HepG2 (cell line): ENCODE data around the gene PTGIS. TPM values are rescaled to one million over a fixed set of nuclear protein-coding genes. Genes with fewer than 3 reads are reported as not detected.

ENCODE experiments used
- FOXP4 ChIP-seq: sonication (generic); formaldehyde crosslinking; IDR thresholded peaks from 2 replicates; pipeline ENCODE4 v1.4.0; 2020; ENCODE audit warnings: missing genetic modification reagents
- HCFC1 ChIP-seq: fragments of 150-350 bp; IDR thresholded peaks from 2 replicates; pipeline ENCODE4 v1.6.1; 2014; ENCODE audit warnings: low read depth, low read length
- HNRNPLL ChIP-seq: fragments of 200-400 bp; formaldehyde crosslinking; IDR thresholded peaks from 2 replicates; pipeline ENCODE4 v1.6.1; 2017; ENCODE audit warnings: mild to moderate bottlenecking, low read depth, low read length; ENCODE audit not compliant: poor library complexity, severe bottlenecking
- HNRNPUL1 ChIP-seq: fragments of 200-400 bp; formaldehyde crosslinking; IDR thresholded peaks from 2 replicates; pipeline ENCODE4 v1.6.1; 2017; ENCODE audit warnings: low read depth, mild to moderate bottlenecking, low read length, moderate library complexity
- PHF8 ChIP-seq: sonication (generic); formaldehyde crosslinking; IDR thresholded peaks from 2 replicates; pipeline ENCODE4 v1.5.0; 2020; ENCODE audit warnings: missing genetic modification reagents
- PRMT3 ChIP-seq: sonication (generic); formaldehyde crosslinking; IDR thresholded peaks from 2 replicates; pipeline ENCODE4 v1.8.1; 2022; ENCODE audit warnings: low read depth, mild to moderate bottlenecking, moderate library complexity, missing genetic modification reagents, borderline replicate concordance
- RXRB ChIP-seq: IDR thresholded peaks from 2 replicates; pipeline ENCODE4 v1.6.1; 2016; ENCODE audit warnings: borderline replicate concordance, missing genetic modification reagents, missing compliant biosample characterization
- SALL1 ChIP-seq: sonication (generic); formaldehyde crosslinking; IDR thresholded peaks from 2 replicates; pipeline ENCODE4 v1.8.0; 2022; ENCODE audit warnings: mild to moderate bottlenecking, missing genetic modification reagents
- SCMH1 ChIP-seq: sonication (generic); formaldehyde crosslinking; IDR thresholded peaks from 2 replicates; pipeline ENCODE4 v1.9.0; 2021; ENCODE audit warnings: missing genetic modification reagents, mild to moderate bottlenecking, borderline replicate concordance
- ZBTB38 ChIP-seq: sonication (generic); formaldehyde crosslinking; IDR thresholded peaks from 2 replicates; pipeline ENCODE4 v1.5.1; 2020; ENCODE audit warnings: mild to moderate bottlenecking, missing genetic modification reagents
- ZHX2 ChIP-seq, 2 experiments: sonication (generic) in 1 of 2; formaldehyde crosslinking in 1 of 2; IDR thresholded peaks; 2 replicates each; pipeline versions ENCODE4 v1.6.1 to v1.9.0; 2014 to 2022; ENCODE audit warnings: antibody characterized with exemption in 1 of 2, borderline replicate concordance in 1 of 2, inconsistent platforms in 1 of 2, low read depth in 1 of 2, missing genetic modification reagents in 1 of 2
- ZNF317 ChIP-seq: sonication (generic); formaldehyde crosslinking; IDR thresholded peaks from 2 replicates; pipeline ENCODE4 v1.5.0; 2020; ENCODE audit warnings: mild to moderate bottlenecking, missing genetic modification reagents
- ZNF34 ChIP-seq: sonication (generic); formaldehyde crosslinking; IDR thresholded peaks from 2 replicates; pipeline ENCODE4 v1.4.0; 2020; ENCODE audit warnings: mild to moderate bottlenecking, missing genetic modification reagents, borderline replicate concordance
- ZNF44 ChIP-seq: sonication (generic); formaldehyde crosslinking; IDR thresholded peaks from 2 replicates; pipeline ENCODE4 v1.5.1; 2020; ENCODE audit warnings: mild to moderate bottlenecking, missing genetic modification reagents
- ZNF670 ChIP-seq: sonication (generic); formaldehyde crosslinking; IDR thresholded peaks from 2 replicates; pipeline ENCODE4 v1.8.0; 2022; ENCODE audit warnings: mild to moderate bottlenecking, missing genetic modification reagents, borderline replicate concordance
- polyA plus RNA-seq, 8 experiments: library from polyadenylated mRNA; depleted of rRNA in 3 of 8; stranded (reverse) in 7 of 8; unstranded in 1 of 8; fragments of >200 nt; fragmentation: Illumina TruSeq in 4 of 8; extraction: Trizol in 4 of 8; gene quantifications; 2 replicates each; pipeline versions ENCODE4 v1.2.1 to v1.2.3, GENCODE V29; 2011 to 2016; ENCODE audit warnings: low read depth in 4 of 8, missing spikeins in 1 of 8, mixed read lengths in 1 of 8; ENCODE audit not compliant: insufficient read depth in 1 of 8
- total RNA-seq, 5 experiments: library from RNA; depleted of rRNA; stranded (reverse); fragments of >200 nt; fragmentation: Illumina TruSeq; extraction: Trizol; gene quantifications; 2 replicates each; pipeline ENCODE4 v1.2.3, GENCODE V29; 2016; ENCODE audit warnings: low read depth in 1 of 5
- TF ChIP-seq, protein P1 (sequence below): sonication (generic); formaldehyde crosslinking; IDR thresholded peaks from 2 replicates; pipeline ENCODE4 v1.8.0; 2022; ENCODE audit warnings: mild to moderate bottlenecking, missing genetic modification reagents; ENCODE audit not compliant: insufficient replicate concordance
- TF ChIP-seq, protein P2 (sequence below): IDR thresholded peaks from 2 replicates; pipeline ENCODE4 v1.6.1; 2018; ENCODE audit warnings: missing genetic modification reagents, mild to moderate bottlenecking, missing compliant biosample characterization

PTGIS gene
- total and polyA plus RNA-seq, 2 of the 13 experiments (the other 11 are each of a cell fraction or from before 2014, with no cell fraction given) = not detected

DNA sequence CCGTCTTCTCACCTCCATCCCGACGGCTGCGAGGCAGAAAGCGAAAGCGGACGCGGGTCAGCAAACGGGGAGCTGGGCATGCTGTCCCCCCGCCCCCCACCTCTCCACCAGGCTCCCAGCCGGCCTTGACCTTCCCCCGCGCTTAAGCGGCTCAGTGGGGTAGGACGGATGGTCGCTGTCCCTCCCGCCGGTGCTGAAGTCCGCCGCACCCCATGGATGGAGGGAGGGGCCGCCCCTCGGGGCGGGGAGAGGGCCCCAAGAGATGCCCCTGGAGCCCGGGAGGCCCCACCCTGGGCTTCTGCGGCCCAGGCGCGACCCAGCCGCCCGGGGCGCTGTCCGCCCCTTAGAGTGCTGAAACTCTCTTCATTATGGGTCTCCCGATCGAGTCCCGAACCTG lies 85.3 kb downstream of the PTGIS start, which contains the start of gene KCNB1 (continued):
- peak; percentile 59; the same call in 1 of the 2 replicates for TF ChIP-seq ZNF44
- TF ChIP-seq HNRNPUL1 = no peak
- peak; percentile 80 for TF ChIP-seq ZNF317
- TF ChIP-seq, protein P1, sequence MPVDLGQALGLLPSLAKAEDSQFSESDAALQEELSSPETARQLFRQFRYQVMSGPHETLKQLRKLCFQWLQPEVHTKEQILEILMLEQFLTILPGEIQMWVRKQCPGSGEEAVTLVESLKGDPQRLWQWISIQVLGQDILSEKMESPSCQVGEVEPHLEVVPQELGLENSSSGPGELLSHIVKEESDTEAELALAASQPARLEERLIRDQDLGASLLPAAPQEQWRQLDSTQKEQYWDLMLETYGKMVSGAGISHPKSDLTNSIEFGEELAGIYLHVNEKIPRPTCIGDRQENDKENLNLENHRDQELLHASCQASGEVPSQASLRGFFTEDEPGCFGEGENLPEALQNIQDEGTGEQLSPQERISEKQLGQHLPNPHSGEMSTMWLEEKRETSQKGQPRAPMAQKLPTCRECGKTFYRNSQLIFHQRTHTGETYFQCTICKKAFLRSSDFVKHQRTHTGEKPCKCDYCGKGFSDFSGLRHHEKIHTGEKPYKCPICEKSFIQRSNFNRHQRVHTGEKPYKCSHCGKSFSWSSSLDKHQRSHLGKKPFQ = peak; percentile 73
- TF ChIP-seq, protein P2, sequence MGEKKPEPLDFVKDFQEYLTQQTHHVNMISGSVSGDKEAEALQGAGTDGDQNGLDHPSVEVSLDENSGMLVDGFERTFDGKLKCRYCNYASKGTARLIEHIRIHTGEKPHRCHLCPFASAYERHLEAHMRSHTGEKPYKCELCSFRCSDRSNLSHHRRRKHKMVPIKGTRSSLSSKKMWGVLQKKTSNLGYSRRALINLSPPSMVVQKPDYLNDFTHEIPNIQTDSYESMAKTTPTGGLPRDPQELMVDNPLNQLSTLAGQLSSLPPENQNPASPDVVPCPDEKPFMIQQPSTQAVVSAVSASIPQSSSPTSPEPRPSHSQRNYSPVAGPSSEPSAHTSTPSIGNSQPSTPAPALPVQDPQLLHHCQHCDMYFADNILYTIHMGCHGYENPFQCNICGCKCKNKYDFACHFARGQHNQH (CRISPR knock-in tag) = peak; percentile 65
- TF ChIP-seq HCFC1 = no peak
- peak; percentile 64 for TF ChIP-seq RXRB (CRISPR knock-in tag)
- no peak for TF ChIP-seq FOXP4 (CRISPR knock-in tag)
- no peak for TF ChIP-seq ZHX2 (IDR thresholded peaks at IDR 0.05; ENCODE audit: low read depth)
- TF ChIP-seq ZHX2 (CRISPR knock-in tag; IDR thresholded peaks at IDR 0.05; ENCODE audit: borderline replicate concordance) = peak; percentile 96
- TF ChIP-seq PHF8 (CRISPR knock-in tag) = peak; percentile 38
- TF ChIP-seq SALL1 (CRISPR knock-in tag) = peak; percentile 86
- TF ChIP-seq ZBTB38 (CRISPR knock-in tag) = no peak
- TF ChIP-seq HNRNPLL = peak; percentile 38
- no peak for TF ChIP-seq SCMH1 (CRISPR knock-in tag)
- no peak for TF ChIP-seq ZNF34 (CRISPR knock-in tag)
- TF ChIP-seq ZNF670 (CRISPR knock-in tag) = peak; percentile 61; the same call in 1 of the 2 replicates
- no peak for TF ChIP-seq PRMT3 (CRISPR knock-in tag)
